ENCODE results near the gene RAPGEF4.
"Not testable (repeated sequence)": the region's sequence is repeated elsewhere in the genome, so short reads cannot be mapped to it uniquely, and the experiment has no call there.

Gene RAPGEF4

DNA sequence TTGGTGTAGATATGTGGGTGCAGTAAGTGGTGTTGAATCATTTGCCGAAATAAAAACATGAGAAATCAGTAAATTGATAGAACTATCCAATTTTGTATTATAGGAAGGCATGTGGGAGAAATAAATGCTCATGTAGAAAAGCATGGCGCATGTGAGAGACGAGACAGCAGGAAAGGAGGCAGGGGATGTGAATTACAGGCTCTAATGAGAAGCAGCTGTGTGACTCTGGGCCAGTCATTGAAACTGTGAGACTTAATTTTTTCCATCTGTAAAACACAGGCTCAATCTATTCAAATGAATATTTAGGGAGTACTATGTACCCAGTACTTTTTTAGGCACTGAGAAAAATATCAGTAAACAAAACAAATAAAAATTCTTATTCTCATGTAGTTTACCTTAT lies 297.4 kb downstream of the RAPGEF4 start:
- H3K4me1 ChIP-seq (ENCODE audit: control insufficient read depth, low read length) = peaks cover 88% of the 10 kb centered on the region
- H3K27ac ChIP-seq (ENCODE audit: low read depth, low read length) = no peak overlapping the region
- H3K4me2 ChIP-seq (ENCODE audit: low read length) = no peak overlapping the region
- TF ChIP-seq, protein P1, sequence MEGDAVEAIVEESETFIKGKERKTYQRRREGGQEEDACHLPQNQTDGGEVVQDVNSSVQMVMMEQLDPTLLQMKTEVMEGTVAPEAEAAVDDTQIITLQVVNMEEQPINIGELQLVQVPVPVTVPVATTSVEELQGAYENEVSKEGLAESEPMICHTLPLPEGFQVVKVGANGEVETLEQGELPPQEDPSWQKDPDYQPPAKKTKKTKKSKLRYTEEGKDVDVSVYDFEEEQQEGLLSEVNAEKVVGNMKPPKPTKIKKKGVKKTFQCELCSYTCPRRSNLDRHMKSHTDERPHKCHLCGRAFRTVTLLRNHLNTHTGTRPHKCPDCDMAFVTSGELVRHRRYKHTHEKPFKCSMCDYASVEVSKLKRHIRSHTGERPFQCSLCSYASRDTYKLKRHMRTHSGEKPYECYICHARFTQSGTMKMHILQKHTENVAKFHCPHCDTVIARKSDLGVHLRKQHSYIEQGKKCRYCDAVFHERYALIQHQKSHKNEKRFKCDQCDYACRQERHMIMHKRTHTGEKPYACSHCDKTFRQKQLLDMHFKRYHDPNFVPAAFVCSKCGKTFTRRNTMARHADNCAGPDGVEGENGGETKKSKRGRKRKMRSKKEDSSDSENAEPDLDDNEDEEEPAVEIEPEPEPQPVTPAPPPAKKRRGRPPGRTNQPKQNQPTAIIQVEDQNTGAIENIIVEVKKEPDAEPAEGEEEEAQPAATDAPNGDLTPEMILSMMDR (IDR thresholded peaks at IDR 0.05; ENCODE audit: low read depth, low read length, poor library complexity, severe bottlenecking) = no peak
- no peak for TF ChIP-seq EZH2phosphoT487 (IDR thresholded peaks at IDR 0.05; ENCODE audit: borderline replicate concordance, low read length)
- H3K36me3 ChIP-seq (ENCODE audit: control insufficient read depth, low read length) = no peaks in the 10 kb centered on the region
- H3F3A ChIP-seq (ENCODE audit: control insufficient read depth, insufficient read depth) = peaks cover 27% of the 10 kb centered on the region
- H3K9me2 ChIP-seq (replicated peaks; ENCODE audit: control insufficient read depth, low read length) = no peaks in the 10 kb centered on the region
- H3K79me2 ChIP-seq (ENCODE audit: control insufficient read depth, low read length) = no peaks in the 10 kb centered on the region
- H3K4me3 ChIP-seq (ENCODE audit: low read length) = no peak overlapping the region
- H3K27me3 ChIP-seq (ENCODE audit: control insufficient read depth, low read length) = no peaks in the 10 kb centered on the region
- no peaks in the 10 kb centered on the region for H3K9me3 ChIP-seq (ENCODE audit: control insufficient read depth, insufficient read depth, low read length)
- H4K20me1 ChIP-seq (ENCODE audit: control insufficient read depth, insufficient read depth, low read depth, low read length) = no peaks in the 10 kb centered on the region

DNA sequence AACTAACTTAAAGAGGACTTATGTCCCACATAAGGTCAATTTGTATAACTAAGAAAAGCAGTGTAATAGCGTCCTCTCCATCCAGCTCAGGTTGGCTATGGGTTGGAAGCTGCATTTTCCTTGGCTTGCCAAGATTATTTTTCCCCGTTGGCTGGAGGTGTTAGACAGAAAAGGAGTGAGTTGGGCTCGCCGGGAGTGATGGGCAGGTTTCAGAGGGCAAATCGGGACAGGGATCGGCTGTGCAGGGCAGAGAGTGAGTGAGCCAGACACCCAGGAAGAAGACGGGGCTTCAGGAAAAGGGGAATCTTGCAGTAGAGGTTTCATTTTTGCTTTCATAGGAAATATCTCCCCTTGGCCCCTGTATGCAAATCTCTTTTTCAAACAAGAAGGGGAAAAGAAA lies 298.5 kb downstream of the RAPGEF4 start:
- peak overlapping the region; percentile 16; the same call in 1 of the 2 replicates for H3K4me2 ChIP-seq (ENCODE audit: low read length)
- peaks cover 78% of the 10 kb centered on the region for H3K4me1 ChIP-seq (ENCODE audit: control insufficient read depth, low read length)
- TF ChIP-seq, protein P1 (IDR thresholded peaks at IDR 0.05; ENCODE audit: low read depth, low read length, poor library complexity, severe bottlenecking) = no peak
- no peak for TF ChIP-seq EZH2phosphoT487 (IDR thresholded peaks at IDR 0.05; ENCODE audit: borderline replicate concordance, low read length)
- peaks cover 17% of the 10 kb centered on the region for H3F3A ChIP-seq (ENCODE audit: control insufficient read depth, insufficient read depth)
- no peaks in the 10 kb centered on the region for H3K9me3 ChIP-seq (ENCODE audit: control insufficient read depth, insufficient read depth, low read length)
- H3K27me3 ChIP-seq (ENCODE audit: control insufficient read depth, low read length) = no peaks in the 10 kb centered on the region
- H3K27ac ChIP-seq (ENCODE audit: low read depth, low read length) = no peak overlapping the region
- no peaks in the 10 kb centered on the region for H3K36me3 ChIP-seq (ENCODE audit: control insufficient read depth, low read length)
- no peak overlapping the region for H3K4me3 ChIP-seq (ENCODE audit: low read length)
- H3K9me2 ChIP-seq (replicated peaks; ENCODE audit: control insufficient read depth, low read length) = no peaks in the 10 kb centered on the region
- no peaks in the 10 kb centered on the region for H4K20me1 ChIP-seq (ENCODE audit: control insufficient read depth, insufficient read depth, low read depth, low read length)
- no peaks in the 10 kb centered on the region for H3K79me2 ChIP-seq (ENCODE audit: control insufficient read depth, low read length)

DNA sequence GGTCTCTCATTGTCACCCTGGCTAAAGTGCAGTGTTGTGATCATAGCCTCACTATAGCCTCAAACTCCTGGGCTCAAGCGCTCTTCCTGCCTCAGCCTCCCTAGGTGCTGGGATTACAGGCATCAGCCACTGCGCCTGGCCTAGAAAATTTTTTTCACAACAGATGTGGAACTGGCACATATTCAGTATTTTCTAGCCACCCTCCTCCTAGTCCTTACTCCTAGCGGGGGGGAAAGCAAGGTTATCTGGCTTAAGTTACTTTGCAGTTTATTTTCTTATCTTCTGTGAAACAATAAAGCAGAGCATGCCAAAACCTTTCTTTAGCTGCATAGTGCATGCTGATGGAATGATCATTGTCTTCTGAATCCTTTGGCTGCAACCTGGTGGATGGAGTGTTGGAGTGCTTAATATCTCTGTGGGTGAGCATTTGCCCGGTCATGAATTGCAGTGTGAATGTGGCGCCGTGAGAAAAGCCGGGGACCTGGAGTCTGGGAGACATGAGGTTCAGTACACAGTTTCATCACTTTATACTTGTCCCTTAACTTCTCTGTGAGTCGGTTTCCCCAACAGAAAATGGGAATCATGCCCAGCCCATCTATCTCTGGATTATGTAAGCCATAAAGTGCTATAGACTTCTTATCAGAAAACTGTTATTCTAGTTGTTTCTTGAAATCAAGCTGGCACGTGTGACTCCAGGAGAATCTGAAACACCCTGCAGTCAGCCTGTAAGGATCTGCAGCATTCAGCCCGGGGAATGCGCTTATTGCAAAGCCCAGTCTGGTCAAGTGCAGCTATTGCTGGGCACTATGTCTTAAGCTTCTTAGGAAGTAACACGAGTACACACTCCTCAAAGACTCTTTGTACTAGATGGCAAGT lies 301.8 kb downstream of the RAPGEF4 start:
- Histone ChIP-seq H3F3A (ENCODE audit: control insufficient read depth, insufficient read depth) (peaks cover 4% of the 10 kb centered on the region; the same call in 1 of the 2 replicates), H3K9me3 (ENCODE audit: control insufficient read depth, insufficient read depth, low read length) (no peaks in the 10 kb centered on the region), H3K27me3 (ENCODE audit: control insufficient read depth, low read length) (no peaks in the 10 kb centered on the region), H3K9me2 (replicated peaks; ENCODE audit: control insufficient read depth, low read length) (no peaks in the 10 kb centered on the region), H3K79me2 (ENCODE audit: control insufficient read depth, low read length) (no peaks in the 10 kb centered on the region), H3K36me3 (ENCODE audit: control insufficient read depth, low read length) (no peaks in the 10 kb centered on the region), H3K4me2 (ENCODE audit: low read length) (no peak overlapping the region), H3K27ac (ENCODE audit: low read depth, low read length) (no peak overlapping the region), H4K20me1 (ENCODE audit: control insufficient read depth, insufficient read depth, low read depth, low read length) (no peaks in the 10 kb centered on the region), H3K4me1 (ENCODE audit: control insufficient read depth, low read length) (peaks cover 44% of the 10 kb centered on the region), H3K4me3 (ENCODE audit: low read length) (no peak overlapping the region)
- TF ChIP-seq EZH2phosphoT487 (IDR thresholded peaks at IDR 0.05; ENCODE audit: borderline replicate concordance, low read length) = no peak
- TF ChIP-seq, protein P1 (IDR thresholded peaks at IDR 0.05; ENCODE audit: low read depth, low read length, poor library complexity, severe bottlenecking) = no peak

DNA sequence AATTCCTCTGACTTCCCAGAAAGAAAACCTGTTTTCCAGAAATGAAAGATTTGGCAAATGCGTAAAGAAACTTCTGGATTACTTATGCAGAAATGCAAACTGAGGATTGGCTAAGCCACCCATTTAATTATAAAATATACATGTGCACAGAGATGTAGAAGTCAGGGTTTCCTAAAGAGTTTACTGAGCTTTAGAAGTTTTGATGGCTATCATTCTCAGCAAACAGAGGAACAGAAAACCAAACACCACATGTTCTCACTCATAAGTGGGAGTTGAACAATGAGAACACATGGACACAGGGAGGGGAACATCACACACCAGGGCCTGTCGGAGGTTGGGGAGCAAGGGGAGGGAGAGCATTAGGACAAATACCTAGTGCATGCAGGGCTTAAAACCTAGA lies 302.6 kb downstream of the RAPGEF4 start:
- not testable (repeated sequence) for H3F3A ChIP-seq (ENCODE audit: control insufficient read depth, insufficient read depth); H3K36me3 ChIP-seq (ENCODE audit: control insufficient read depth, low read length); H3K9me3 ChIP-seq (ENCODE audit: control insufficient read depth, insufficient read depth, low read length); H3K79me2 ChIP-seq (ENCODE audit: control insufficient read depth, low read length); H3K27me3 ChIP-seq (ENCODE audit: control insufficient read depth, low read length); H3K4me2 ChIP-seq (ENCODE audit: low read length); H3K9me2 ChIP-seq (replicated peaks; ENCODE audit: control insufficient read depth, low read length); H3K4me3 ChIP-seq (ENCODE audit: low read length); H3K27ac ChIP-seq (ENCODE audit: low read depth, low read length); H4K20me1 ChIP-seq (ENCODE audit: control insufficient read depth, insufficient read depth, low read depth, low read length)
- peaks cover 37% of the 10 kb centered on the region for H3K4me1 ChIP-seq (ENCODE audit: control insufficient read depth, low read length)
